ENCODE measurements around the gene OBSCN. TPM values are rescaled to one million over a fixed set of nuclear protein-coding genes. Genes with fewer than 3 reads are reported as not detected.

The OBSCN gene
- total RNA-seq, 2 experiments from 2014 or later, result 29.5 to 45.2 TPM

DNA sequence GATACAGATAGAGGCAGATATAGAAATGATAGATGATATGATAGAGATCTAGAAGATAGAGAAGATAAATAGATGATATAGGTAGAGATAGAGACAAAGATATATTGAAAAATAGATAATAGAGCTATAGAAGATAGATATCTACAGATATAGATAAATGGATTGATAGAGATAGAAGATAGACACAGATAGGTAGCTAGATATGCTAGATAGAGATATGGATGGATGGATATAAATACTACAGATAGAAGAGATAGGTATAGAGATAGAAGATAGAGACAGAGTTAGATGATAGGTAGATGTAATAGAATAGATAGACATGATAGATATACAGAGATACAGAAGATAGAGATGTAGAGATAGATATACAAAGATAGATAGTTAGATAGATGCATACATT, 177.4 kb downstream of the OBSCN start:
- H3K4me1 ChIP-seq (ENCODE audit: insufficient read depth, low read length, poor library complexity, severe bottlenecking), result no peaks in the 10 kb centered on the region
- H3K4me3 ChIP-seq (ENCODE audit: low read depth, low read length, poor library complexity, severe bottlenecking), result no peak overlapping the region
- no peak overlapping the region for H3K4me2 ChIP-seq (ENCODE audit: low read length)
- no TSS peak for BruUV-seq (replicated peaks)
- POLR2A ChIA-PET, result no interaction called here
- no peaks in the 10 kb centered on the region; the same call in 1 of the 2 replicates for H4K20me1 ChIP-seq (ENCODE audit: insufficient read depth, low read length)
- no peak overlapping the region for H2AFZ ChIP-seq (ENCODE audit: low read length)
- H3K79me2 ChIP-seq (ENCODE audit: insufficient read depth, low read depth, low read length), result no peaks in the 10 kb centered on the region
- H3K36me3 ChIP-seq (ENCODE audit: insufficient read depth, low read length), result no peaks in the 10 kb centered on the region
- TF ChIP-seq EZH2phosphoT487 (IDR thresholded peaks at IDR 0.05; ENCODE audit: borderline replicate concordance, low read depth, low read length), result no peak
- no peak for TF ChIP-seq CTCF (conservative IDR thresholded peaks at IDR 0.05; ENCODE audit: low read length)
- H3K27ac ChIP-seq (ENCODE audit: low read depth, low read length, poor library complexity, severe bottlenecking), result no peak overlapping the region
- DNase-seq (ENCODE audit: low spot score), result no peak
- no peaks in the 10 kb centered on the region for H3K9me2 ChIP-seq (ENCODE audit: insufficient read depth, low read length)
- CTCF ChIA-PET (ENCODE audit: unreplicated experiment), result no interaction called here
- intact Hi-C loops (cut with micrococcal nuclease; ENCODE audit: unreplicated experiment), result loop anchor here (5.0 kb wide), 1 partner anchor 132 kb away; no protein-coding TSS in a partner anchor
- H3K9me3 ChIP-seq (ENCODE audit: low read length), result no peaks in the 10 kb centered on the region

GRCh38 chr1:228387321-228387720, 179.5 kb downstream of the OBSCN start:
- Histone ChIP-seq H3K9me2 (ENCODE audit: insufficient read depth, low read length) (no peaks in the 10 kb centered on the region), H3K36me3 (ENCODE audit: insufficient read depth, low read length) (peaks cover 5% of the 10 kb centered on the region; the same call in 1 of the 2 replicates), H3K9me3 (ENCODE audit: low read length) (no peaks in the 10 kb centered on the region), H3K4me1 (ENCODE audit: insufficient read depth, low read length, poor library complexity, severe bottlenecking) (no peaks in the 10 kb centered on the region), H3K27ac (ENCODE audit: low read depth, low read length, poor library complexity, severe bottlenecking) (no peak overlapping the region), H4K20me1 (ENCODE audit: insufficient read depth, low read length) (no peaks in the 10 kb centered on the region), H3K79me2 (ENCODE audit: insufficient read depth, low read depth, low read length) (no peaks in the 10 kb centered on the region), H3K4me2 (ENCODE audit: low read length) (no peak overlapping the region), H2AFZ (ENCODE audit: low read length) (no peak overlapping the region), H3K4me3 (ENCODE audit: low read depth, low read length, poor library complexity, severe bottlenecking) (no peak overlapping the region)
- CTCF ChIA-PET (ENCODE audit: unreplicated experiment), result no interaction called here
- DNase-seq (ENCODE audit: low spot score), result no peak
- TF ChIP-seq CTCF (conservative IDR thresholded peaks at IDR 0.05; ENCODE audit: low read length) (no peak), EZH2phosphoT487 (IDR thresholded peaks at IDR 0.05; ENCODE audit: borderline replicate concordance, low read depth, low read length) (no peak)
- POLR2A ChIA-PET, result interaction anchor here (0.5 to 0.7 kb wide), 2 partner anchors 20 to 1490 kb away, joined by 3 to 6 read pairs; partner anchors contain the start of gene TRIM11
- intact Hi-C loops (cut with micrococcal nuclease; ENCODE audit: unreplicated experiment), result loop anchor here (5.0 kb wide), 1 partner anchor 130 kb away; no protein-coding TSS in a partner anchor
- BruUV-seq (replicated peaks), result no TSS peak

GRCh38 chr1:228390649-228391048, 182.8 kb downstream of the OBSCN start:
- Histone ChIP-seq H3K4me1 (ENCODE audit: insufficient read depth, low read length, poor library complexity, severe bottlenecking) (no peaks in the 10 kb centered on the region), H2AFZ (ENCODE audit: low read length) (no peak overlapping the region), H3K79me2 (ENCODE audit: insufficient read depth, low read depth, low read length) (no peaks in the 10 kb centered on the region), H3K4me3 (ENCODE audit: low read depth, low read length, poor library complexity, severe bottlenecking) (no peak overlapping the region), H3K27ac (ENCODE audit: low read depth, low read length, poor library complexity, severe bottlenecking) (no peak overlapping the region), H4K20me1 (ENCODE audit: insufficient read depth, low read length) (no peaks in the 10 kb centered on the region), H3K4me2 (ENCODE audit: low read length) (no peak overlapping the region), H3K9me2 (ENCODE audit: insufficient read depth, low read length) (no peaks in the 10 kb centered on the region), H3K9me3 (ENCODE audit: low read length) (no peaks in the 10 kb centered on the region), H3K36me3 (ENCODE audit: insufficient read depth, low read length) (peaks cover 34% of the 10 kb centered on the region)
- TF ChIP-seq EZH2phosphoT487 (IDR thresholded peaks at IDR 0.05; ENCODE audit: borderline replicate concordance, low read depth, low read length), result no peak
- intact Hi-C loops (cut with micrococcal nuclease; ENCODE audit: unreplicated experiment), result no loop called here
- ChIA-PET POLR2A (no interaction called here), CTCF (ENCODE audit: unreplicated experiment) (no interaction called here)
- DNase-seq (ENCODE audit: low spot score), result no peak
- BruUV-seq (replicated peaks), result no TSS peak

Data from OCI-LY7 (cell line).